IMR-90 (cell line): ENCODE measurements around the gene CSF2RB. TPM values are rescaled to one million over a fixed set of nuclear protein-coding genes. Genes with fewer than 3 reads are reported as not detected.

Experiments
- ATAC-seq: fragments of 200-7000 bp; cut with Tn5 transposase; 2 replicates; pipeline ENCODE4 v1.9.1; 2020; ENCODE audit warnings: low read depth, mild to moderate bottlenecking, moderate library complexity
- BruUV-seq: library from RNA; stranded (reverse); fragments of 400-500 nt; replicated peaks from 2 replicates; lab custom pipeline; 2021; lab: Mats Ljungman, UMichigan
- CTCF ChIA-PET: fragments of 300-600 bp; formaldehyde crosslinking; extraction: SDS; loops from one replicate; lab custom pipeline; 2021; ENCODE audit warnings: antibody characterized with exemption; lab: Yijun Ruan, JAX
- POLR2A ChIA-PET: fragments of 300-600 bp; sonication (Branson Sonifier 250); formaldehyde crosslinking; loops from one replicate; lab custom pipeline; 2022; ENCODE audit warnings: antibody characterized with exemption; ENCODE audit not compliant: unreplicated experiment; lab: Charles Lee
- DNase-seq: peaks from one replicate; pipeline ENCODE4 v3.0.0; 2013
- H2AFZ ChIP-seq: replicated peaks from 2 replicates; pipeline ENCODE3; 2013; ENCODE audit warnings: low read length, mild to moderate bottlenecking; ENCODE audit not compliant: poor library complexity
- H2AK5ac ChIP-seq: 2 replicates; pipeline ENCODE4 v1.6.1; 2013; ENCODE audit warnings: low read depth, low read length, inconsistent platforms
- H2AK9ac ChIP-seq: replicated peaks from 2 replicates; pipeline ENCODE3; 2013; ENCODE audit warnings: mild to moderate bottlenecking, low read depth, low read length, moderate library complexity; ENCODE audit not compliant: poor library complexity
- H2BK120ac ChIP-seq: 2 replicates; pipeline ENCODE4 v1.6.1; 2013; ENCODE audit warnings: low read depth, low read length, inconsistent platforms
- H2BK15ac ChIP-seq: 3 replicates; pipeline ENCODE4 v1.6.1; 2013; ENCODE audit warnings: low read depth, low read length, inconsistent platforms
- H2BK20ac ChIP-seq: 2 replicates; pipeline ENCODE4 v1.6.1; 2013; ENCODE audit warnings: low read depth, mild to moderate bottlenecking, inconsistent platforms, low read length, moderate library complexity
- H2BK5ac ChIP-seq: 2 replicates; pipeline ENCODE4 v1.6.1; 2013; ENCODE audit warnings: mild to moderate bottlenecking, low read depth, low read length, inconsistent platforms; ENCODE audit not compliant: poor library complexity, severe bottlenecking
- H3K14ac ChIP-seq: replicated peaks from 2 replicates; pipeline ENCODE4 v1.6.1; 2013; ENCODE audit warnings: low read depth, low read length, inconsistent platforms
- H3K18ac ChIP-seq: 2 replicates; pipeline ENCODE4 v1.6.1; 2013; ENCODE audit warnings: low read depth, low read length, control low read depth
- H3K23ac ChIP-seq: 2 replicates; pipeline ENCODE4 v1.6.1; 2013; ENCODE audit warnings: low read depth, low read length, inconsistent platforms
- H3K27ac ChIP-seq: 2 replicates; pipeline ENCODE4 v1.5.1; 2013; ENCODE audit warnings: mild to moderate bottlenecking, control low read depth, low read length; ENCODE audit not compliant: insufficient read depth
- H3K27me3 ChIP-seq: 2 replicates; pipeline ENCODE4 v1.6.1; 2013; ENCODE audit warnings: low read length; ENCODE audit not compliant: control insufficient read depth, insufficient read depth
- H3K36me3 ChIP-seq: 2 replicates; pipeline ENCODE4 v1.6.1; 2013; ENCODE audit warnings: low read length, mixed read lengths; ENCODE audit not compliant: control insufficient read depth, insufficient read depth
- H3K4ac ChIP-seq: 2 replicates; pipeline ENCODE4 v1.6.1; 2013; ENCODE audit warnings: low read depth, low read length, inconsistent platforms
- H3K4me1 ChIP-seq: 2 replicates; pipeline ENCODE4 v1.6.1; 2013; ENCODE audit warnings: low read length, mixed read lengths; ENCODE audit not compliant: control insufficient read depth, insufficient read depth
- H3K4me2 ChIP-seq: 2 replicates; pipeline ENCODE4 v1.6.1; 2013; ENCODE audit warnings: low read depth, mild to moderate bottlenecking, control low read depth, low read length, moderate library complexity
- H3K4me3 ChIP-seq: 2 replicates; pipeline ENCODE4 v1.5.1; 2013; ENCODE audit warnings: low read depth, mild to moderate bottlenecking, control low read depth, low read length, moderate library complexity; ENCODE audit not compliant: insufficient read depth
- H3K56ac ChIP-seq: 2 replicates; pipeline ENCODE4 v1.6.1; 2013; ENCODE audit warnings: low read length, inconsistent platforms; ENCODE audit not compliant: insufficient read depth; ENCODE audit errors: extremely low read depth
- H3K79me1 ChIP-seq, 2 experiments: 2 replicates each; pipeline ENCODE4 v1.6.1; 2013; ENCODE audit warnings: low read length in 2 of 2, inconsistent platforms in 1 of 2, low read depth in 1 of 2
- H3K9ac ChIP-seq: 2 replicates; pipeline ENCODE4 v1.6.1; 2013; ENCODE audit warnings: low read depth, low read length, control low read depth
- H3K9me1 ChIP-seq: 2 replicates; pipeline ENCODE4 v1.6.1; 2013; ENCODE audit warnings: low read length, inconsistent platforms; ENCODE audit not compliant: insufficient read depth
- H3K9me3 ChIP-seq: 2 replicates; pipeline ENCODE4 v1.6.1; 2013; ENCODE audit warnings: low read length; ENCODE audit not compliant: control insufficient read depth, insufficient read depth
- H4K20me1 ChIP-seq: 2 replicates; pipeline ENCODE4 v1.6.1; 2013; ENCODE audit warnings: low read length, inconsistent platforms; ENCODE audit not compliant: insufficient read depth
- H4K5ac ChIP-seq: 2 replicates; pipeline ENCODE4 v1.6.1; 2013; ENCODE audit warnings: mild to moderate bottlenecking, low read depth, low read length, control low read depth
- H4K8ac ChIP-seq, 2 experiments: 2 replicates each; pipeline ENCODE4 v1.6.1; 2013; ENCODE audit warnings: low read depth in 2 of 2, low read length in 2 of 2, control low read depth in 1 of 2, inconsistent platforms in 1 of 2
- H4K91ac ChIP-seq: 2 replicates; pipeline ENCODE4 v1.6.1; 2013; ENCODE audit warnings: low read depth, low read length, inconsistent platforms; ENCODE audit not compliant: insufficient read depth
- BHLHE40 ChIP-seq: fragments of 150-350 bp; IDR thresholded peaks from 2 replicates; pipeline ENCODE4 v1.6.1; 2016; ENCODE audit warnings: mild to moderate bottlenecking, low read depth, low read length
- CEBPB ChIP-seq: IDR thresholded peaks from 2 replicates; pipeline ENCODE4 v1.6.1; 2012; ENCODE audit warnings: low read depth, low read length, improper control_type of control experiment
- CHD1 ChIP-seq: IDR thresholded peaks from 2 replicates; pipeline ENCODE4 v1.6.1; 2012; ENCODE audit warnings: low read depth, low read length, improper control_type of control experiment
- FOS ChIP-seq: fragments of 150-350 bp; IDR thresholded peaks from 2 replicates; pipeline ENCODE4 v1.6.1; 2016; ENCODE audit warnings: low read depth, low read length
- MAFK ChIP-seq: IDR thresholded peaks from 2 replicates; pipeline ENCODE4 v1.6.1; 2012; ENCODE audit warnings: low read depth, low read length, improper control_type of control experiment
- MAZ ChIP-seq: IDR thresholded peaks from 2 replicates; pipeline ENCODE4 v1.6.1; 2012; ENCODE audit warnings: low read depth, mild to moderate bottlenecking, low read length, improper control_type of control experiment, moderate library complexity, borderline replicate concordance
- MXI1 ChIP-seq: IDR thresholded peaks from 2 replicates; pipeline ENCODE4 v1.6.1; 2012; ENCODE audit warnings: low read depth, mild to moderate bottlenecking, low read length, moderate library complexity, borderline replicate concordance
- NFE2L2 ChIP-seq: fragments of 150-350 bp; IDR thresholded peaks from 2 replicates; pipeline ENCODE4 v1.6.1; 2016; ENCODE audit warnings: low read depth, mild to moderate bottlenecking, low read length
- POLR2A ChIP-seq: IDR thresholded peaks from 2 replicates; pipeline ENCODE4 v1.6.1; 2012; ENCODE audit warnings: mild to moderate bottlenecking, low read depth, low read length
- RAD21 ChIP-seq: IDR thresholded peaks from 2 replicates; pipeline ENCODE4 v1.6.1; 2012; ENCODE audit warnings: low read length, improper control_type of control experiment
- RCOR1 ChIP-seq: IDR thresholded peaks from 2 replicates; pipeline ENCODE4 v1.6.1; 2012; ENCODE audit warnings: mild to moderate bottlenecking, low read length, improper control_type of control experiment; ENCODE audit not compliant: insufficient replicate concordance
- RFX5 ChIP-seq: IDR thresholded peaks from 2 replicates; pipeline ENCODE4 v1.8.0; 2012; ENCODE audit warnings: low read depth, mild to moderate bottlenecking, low read length, moderate library complexity
- SMC3 ChIP-seq: fragments of 150-350 bp; IDR thresholded peaks from 2 replicates; pipeline ENCODE4 v1.6.1; 2016; ENCODE audit warnings: low read depth, mild to moderate bottlenecking, antibody characterized with exemption, low read length, moderate library complexity
- WGBS, 2 experiments: methylation state at CpG; one replicate each; pipeline versions ENCODE4 v1.1.5 to v1.1.7; 2013; ENCODE audit warnings: missing lambda C conversion rate in 2 of 2; ENCODE audit not compliant: insufficient read length in 1 of 2; ENCODE audit errors: extremely low coverage in 2 of 2; 5-methylcytosine and 5-hydroxymethylcytosine counted together
- dilution Hi-C: fragments of 300-500 bp; cut with HindIII; formaldehyde crosslinking; loops from one replicate; pipeline ENCODE4 v1.14.3; 2018; ENCODE audit warnings: low sequenced_read_pairs; ENCODE audit not compliant: unreplicated experiment
- in situ Hi-C: fragments of 300-500 bp; cut with MboI; formaldehyde crosslinking; loops from 3 replicates; pipeline ENCODE4 v1.14.3; 2019; ENCODE audit warnings: low sequenced_read_pairs, inconsistent platforms, mixed read lengths
- intact Hi-C: fragments of 100-400 bp; cut with micrococcal nuclease; formaldehyde crosslinking; loops from 2 replicates; pipeline ENCODE4 v1.10.0; 2022
- polyA plus RNA-seq, 3 experiments: library from polyadenylated mRNA; depleted of rRNA; stranded (reverse); fragments of >200 nt; gene quantifications; 2 replicates each; pipeline ENCODE4 v1.2.3, GENCODE V29; 2012; ENCODE audit warnings: low replicate concordance in 1 of 3
- total RNA-seq: library from RNA; depleted of rRNA; stranded (reverse); fragments of >200 nt; gene quantifications from 2 replicates; pipeline ENCODE4 v1.2.3, GENCODE V29; 2012
- TF ChIP-seq, protein P1 (sequence below): conservative IDR thresholded peaks from 2 replicates; pipeline ENCODE4 v1.5.1; 2012; ENCODE audit warnings: mild to moderate bottlenecking, low read depth, low read length, improper control_type of control experiment
- TF ChIP-seq, protein P2 (sequence below): fragments of 150-350 bp; IDR thresholded peaks from 2 replicates; pipeline ENCODE4 v1.6.1; 2016; ENCODE audit warnings: low read depth, mild to moderate bottlenecking, low read length, moderate library complexity, borderline replicate concordance
- TF ChIP-seq, protein P3 (sequence below): fragments of 150-350 bp; IDR thresholded peaks from 2 replicates; pipeline ENCODE4 v1.6.1; 2017; ENCODE audit warnings: mild to moderate bottlenecking, antibody characterized with exemption, low read length, low read depth

The CSF2RB gene
- total and polyA plus RNA-seq, 2 of the 4 experiments (the other 2 are of a cell fraction), result not detected

DNA sequence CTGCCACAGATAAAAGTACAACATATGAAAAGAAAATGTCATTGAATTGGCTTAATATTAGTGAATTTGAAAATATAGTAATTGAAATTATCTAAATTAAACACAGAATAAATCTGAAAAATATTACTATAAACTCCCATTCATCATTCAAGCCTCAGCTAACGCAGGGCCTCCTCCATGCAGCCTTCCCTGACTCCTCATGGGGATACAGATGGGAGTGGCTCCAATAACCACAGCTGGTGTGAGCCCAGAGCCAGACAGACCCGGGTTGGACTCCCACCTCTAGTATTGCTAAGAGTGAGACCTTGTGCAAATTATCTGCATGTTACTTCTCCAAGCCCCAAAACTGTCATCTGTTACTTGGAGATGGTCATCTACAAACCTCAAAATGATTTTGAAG lies 44.9 kb downstream of the CSF2RB start:
- Histone ChIP-seq H2BK20ac (no peak overlapping the region), H2AK5ac (no peak overlapping the region), H3K23ac (no peak overlapping the region), H2BK120ac (no peak overlapping the region), H3K4me1 (no peaks in the 10 kb centered on the region), H2BK5ac (no peak overlapping the region), H2AK9ac (no peak overlapping the region), H3K18ac (no peak overlapping the region), H4K8ac (no peak overlapping the region), H3K9me3 (peaks cover 2% of the 10 kb centered on the region), H4K5ac (no peak overlapping the region), H3K4ac (no peak overlapping the region), H2AFZ (no peak overlapping the region), H3K56ac (no peak overlapping the region), H3K9ac (no peak overlapping the region), H3K79me1 (no peaks in the 10 kb centered on the region), H2BK15ac (no peak overlapping the region), H4K91ac (no peak overlapping the region), H3K4me3 (no peak overlapping the region), H3K27me3 (peaks cover 8% of the 10 kb centered on the region), H3K4me2 (no peak overlapping the region), H3K36me3 (no peaks in the 10 kb centered on the region), H3K27ac (no peak overlapping the region), H3K9me1 (no peaks in the 10 kb centered on the region), H3K14ac (no peak overlapping the region), H4K20me1 (no peaks in the 10 kb centered on the region)
- intact Hi-C loops, result no loop called here
- POLR2A ChIA-PET, result no interaction called here
- ATAC-seq, result no peak
- CTCF ChIA-PET, result no interaction called here
- WGBS, 2 experiments, result no CpG with 5 or more reads among the region's 2 CpGs
- no peak for DNase-seq
- dilution Hi-C loops, result no loop called here
- BruUV-seq, result no TSS peak
- in situ Hi-C loops, result no loop called here
- TF ChIP-seq MAFK, result no peak
- no peak for TF ChIP-seq SMC3
- no peak for TF ChIP-seq FOS
- TF ChIP-seq RAD21, result no peak
- no peak for TF ChIP-seq BHLHE40
- TF ChIP-seq, protein P1, sequence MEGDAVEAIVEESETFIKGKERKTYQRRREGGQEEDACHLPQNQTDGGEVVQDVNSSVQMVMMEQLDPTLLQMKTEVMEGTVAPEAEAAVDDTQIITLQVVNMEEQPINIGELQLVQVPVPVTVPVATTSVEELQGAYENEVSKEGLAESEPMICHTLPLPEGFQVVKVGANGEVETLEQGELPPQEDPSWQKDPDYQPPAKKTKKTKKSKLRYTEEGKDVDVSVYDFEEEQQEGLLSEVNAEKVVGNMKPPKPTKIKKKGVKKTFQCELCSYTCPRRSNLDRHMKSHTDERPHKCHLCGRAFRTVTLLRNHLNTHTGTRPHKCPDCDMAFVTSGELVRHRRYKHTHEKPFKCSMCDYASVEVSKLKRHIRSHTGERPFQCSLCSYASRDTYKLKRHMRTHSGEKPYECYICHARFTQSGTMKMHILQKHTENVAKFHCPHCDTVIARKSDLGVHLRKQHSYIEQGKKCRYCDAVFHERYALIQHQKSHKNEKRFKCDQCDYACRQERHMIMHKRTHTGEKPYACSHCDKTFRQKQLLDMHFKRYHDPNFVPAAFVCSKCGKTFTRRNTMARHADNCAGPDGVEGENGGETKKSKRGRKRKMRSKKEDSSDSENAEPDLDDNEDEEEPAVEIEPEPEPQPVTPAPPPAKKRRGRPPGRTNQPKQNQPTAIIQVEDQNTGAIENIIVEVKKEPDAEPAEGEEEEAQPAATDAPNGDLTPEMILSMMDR, result no peak
- TF ChIP-seq RCOR1, result no peak
- TF ChIP-seq, protein P2, sequence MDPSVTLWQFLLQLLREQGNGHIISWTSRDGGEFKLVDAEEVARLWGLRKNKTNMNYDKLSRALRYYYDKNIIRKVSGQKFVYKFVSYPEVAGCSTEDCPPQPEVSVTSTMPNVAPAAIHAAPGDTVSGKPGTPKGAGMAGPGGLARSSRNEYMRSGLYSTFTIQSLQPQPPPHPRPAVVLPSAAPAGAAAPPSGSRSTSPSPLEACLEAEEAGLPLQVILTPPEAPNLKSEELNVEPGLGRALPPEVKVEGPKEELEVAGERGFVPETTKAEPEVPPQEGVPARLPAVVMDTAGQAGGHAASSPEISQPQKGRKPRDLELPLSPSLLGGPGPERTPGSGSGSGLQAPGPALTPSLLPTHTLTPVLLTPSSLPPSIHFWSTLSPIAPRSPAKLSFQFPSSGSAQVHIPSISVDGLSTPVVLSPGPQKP, result no peak
- TF ChIP-seq, protein P3, sequence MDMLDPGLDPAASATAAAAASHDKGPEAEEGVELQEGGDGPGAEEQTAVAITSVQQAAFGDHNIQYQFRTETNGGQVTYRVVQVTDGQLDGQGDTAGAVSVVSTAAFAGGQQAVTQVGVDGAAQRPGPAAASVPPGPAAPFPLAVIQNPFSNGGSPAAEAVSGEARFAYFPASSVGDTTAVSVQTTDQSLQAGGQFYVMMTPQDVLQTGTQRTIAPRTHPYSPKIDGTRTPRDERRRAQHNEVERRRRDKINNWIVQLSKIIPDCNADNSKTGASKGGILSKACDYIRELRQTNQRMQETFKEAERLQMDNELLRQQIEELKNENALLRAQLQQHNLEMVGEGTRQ, result no peak
- TF ChIP-seq MXI1, result no peak
- no peak for TF ChIP-seq NFE2L2
- TF ChIP-seq POLR2A, result no peak
- no peak for TF ChIP-seq MAZ
- TF ChIP-seq CEBPB, result no peak
- TF ChIP-seq CHD1, result no peak
- no peak for TF ChIP-seq RFX5
